22Rv1 (cell line): Measurements from ENCODE around the gene CD300LD.

Experiments used
- ZFX ChIP-seq: fragments of 450-650 bp; IDR thresholded peaks from 2 replicates; pipeline ENCODE4 v1.6.1; 2017; ENCODE audit warnings: antibody characterized with exemption, borderline replicate concordance
- TF ChIP-seq, protein P1 (sequence below): fragments of 450-650 bp; IDR thresholded peaks from 2 replicates; pipeline ENCODE4 v1.5.1; 2017; ENCODE audit warnings: mild to moderate bottlenecking

DNA sequence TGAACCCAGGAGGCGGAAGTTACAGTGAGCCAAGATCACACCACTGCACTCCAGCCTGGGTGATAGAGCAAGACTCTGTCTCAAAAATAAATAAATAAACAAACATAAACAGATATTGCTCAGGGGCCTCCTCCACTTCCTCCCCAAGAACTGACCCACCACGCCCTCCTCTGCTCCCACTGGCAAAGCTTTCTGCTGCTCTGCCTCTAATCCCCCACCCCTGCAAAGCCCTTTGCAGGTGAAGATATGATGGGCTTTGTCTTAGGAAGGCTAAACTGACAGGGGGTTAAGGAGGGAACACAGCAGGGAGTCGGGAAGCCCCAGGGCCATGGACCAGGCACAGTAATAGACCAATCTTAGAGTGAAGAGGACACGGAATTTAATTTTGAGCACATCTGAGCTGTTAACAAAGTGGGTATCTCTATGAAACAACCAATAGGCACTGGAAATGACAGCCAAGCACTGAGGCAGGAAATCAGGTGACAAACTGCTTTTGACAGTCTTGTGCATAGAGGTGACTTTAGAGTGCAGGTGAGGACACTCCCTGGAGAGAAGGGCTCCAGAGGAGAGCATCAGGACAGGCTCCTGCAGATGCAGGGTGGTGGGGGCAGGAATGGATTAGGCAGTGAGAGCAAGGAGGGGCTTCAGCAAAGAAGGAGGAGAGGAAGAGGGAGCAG lies 6.4 kb upstream of the CD300LD start:
- TF ChIP-seq, protein P1, sequence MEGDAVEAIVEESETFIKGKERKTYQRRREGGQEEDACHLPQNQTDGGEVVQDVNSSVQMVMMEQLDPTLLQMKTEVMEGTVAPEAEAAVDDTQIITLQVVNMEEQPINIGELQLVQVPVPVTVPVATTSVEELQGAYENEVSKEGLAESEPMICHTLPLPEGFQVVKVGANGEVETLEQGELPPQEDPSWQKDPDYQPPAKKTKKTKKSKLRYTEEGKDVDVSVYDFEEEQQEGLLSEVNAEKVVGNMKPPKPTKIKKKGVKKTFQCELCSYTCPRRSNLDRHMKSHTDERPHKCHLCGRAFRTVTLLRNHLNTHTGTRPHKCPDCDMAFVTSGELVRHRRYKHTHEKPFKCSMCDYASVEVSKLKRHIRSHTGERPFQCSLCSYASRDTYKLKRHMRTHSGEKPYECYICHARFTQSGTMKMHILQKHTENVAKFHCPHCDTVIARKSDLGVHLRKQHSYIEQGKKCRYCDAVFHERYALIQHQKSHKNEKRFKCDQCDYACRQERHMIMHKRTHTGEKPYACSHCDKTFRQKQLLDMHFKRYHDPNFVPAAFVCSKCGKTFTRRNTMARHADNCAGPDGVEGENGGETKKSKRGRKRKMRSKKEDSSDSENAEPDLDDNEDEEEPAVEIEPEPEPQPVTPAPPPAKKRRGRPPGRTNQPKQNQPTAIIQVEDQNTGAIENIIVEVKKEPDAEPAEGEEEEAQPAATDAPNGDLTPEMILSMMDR = no peak
- TF ChIP-seq ZFX = no peak
